GM21423 (cell line): Measurements from ENCODE around the gene CTBP1.

Source experiments
- ATAC-seq: cut with Tn5 transposase; IDR thresholded peaks from one replicate; pipeline ENCODE4 v1.9.1; 2021; ENCODE audit warnings: mild to moderate bottlenecking, moderate library complexity; ENCODE audit not compliant: unreplicated experiment

Gene CTBP1

GRCh38 chr4:1225272-1226143, 23.4 kb downstream of the CTBP1 start:
- ATAC-seq: no peak

GRCh38 chr4:1223841-1224809, 24.8 kb downstream of the CTBP1 start:
- no peak for ATAC-seq

DNA sequence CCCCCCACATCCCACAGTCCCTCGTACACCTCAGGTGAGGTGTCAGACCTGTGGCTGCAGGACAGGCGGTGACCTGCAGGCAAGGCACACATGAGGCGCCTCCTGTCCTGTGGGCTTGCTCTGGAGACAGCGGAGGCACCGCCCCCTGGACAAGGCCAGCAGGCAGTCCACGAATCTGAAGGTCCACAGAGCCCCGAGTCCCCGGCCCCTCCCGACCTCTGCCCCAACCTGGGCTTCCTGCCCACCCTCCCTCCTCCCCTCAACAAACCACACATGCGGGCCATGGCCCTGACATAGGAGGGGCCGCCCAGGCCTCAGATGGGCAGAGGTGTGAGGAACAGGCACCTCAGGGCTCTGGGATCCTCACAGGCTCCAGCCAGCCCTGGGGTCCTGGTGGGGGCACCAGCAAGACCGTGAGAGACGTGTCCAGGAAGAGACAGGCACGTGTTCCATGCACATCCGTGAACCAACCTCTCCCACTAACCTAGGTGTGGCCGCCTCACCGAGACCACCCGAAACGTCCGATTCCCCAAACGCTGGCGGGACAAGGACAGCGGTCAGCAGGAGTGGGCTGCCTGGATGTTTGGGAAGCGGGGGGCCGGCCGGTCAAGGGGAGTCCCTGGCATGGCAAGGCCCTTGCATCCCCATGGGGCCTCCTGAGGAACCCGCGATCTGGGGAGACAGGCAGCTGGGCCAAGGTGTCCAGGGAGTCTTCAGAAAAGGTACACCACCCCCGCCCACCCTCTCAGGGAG, 25.8 kb downstream of the CTBP1 start:
- ATAC-seq: no peak

DNA sequence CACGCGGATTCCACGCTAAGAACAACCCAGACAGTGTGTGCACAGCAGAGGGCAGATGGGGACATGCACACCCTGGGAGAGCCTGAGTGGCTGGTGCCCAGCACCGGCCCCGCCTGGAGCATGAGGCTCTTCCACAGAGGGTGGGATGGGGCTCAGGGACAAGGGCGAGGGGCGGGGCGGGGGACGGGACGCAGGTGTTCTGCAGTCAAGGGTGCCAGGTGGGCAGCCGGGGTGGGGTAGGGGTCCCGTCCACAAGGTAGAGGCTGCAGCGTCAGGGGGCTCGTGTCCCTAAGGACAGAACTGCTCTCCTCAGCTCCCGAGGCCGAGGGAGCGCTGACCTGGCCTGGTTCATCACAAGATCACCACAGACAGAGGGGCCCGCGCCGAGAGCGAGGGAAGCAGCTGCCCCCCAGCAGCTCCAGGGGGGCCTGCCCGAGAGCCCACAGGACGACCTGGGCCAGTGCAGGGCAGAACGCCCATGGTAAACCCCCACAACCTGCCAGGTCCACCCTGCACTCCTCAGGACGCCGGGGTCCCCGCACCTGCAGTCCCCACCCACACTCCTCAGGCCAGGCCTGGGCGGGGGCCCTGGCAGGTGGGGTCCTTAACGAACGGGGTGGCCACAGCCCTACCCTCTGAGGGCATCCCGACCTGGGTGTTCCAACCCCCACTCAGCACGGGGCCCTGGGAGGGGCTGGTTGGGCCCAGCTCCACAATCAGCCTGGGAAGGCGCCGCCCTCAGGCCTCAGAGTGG, 26.7 kb downstream of the CTBP1 start:
- ATAC-seq: no peak

DNA sequence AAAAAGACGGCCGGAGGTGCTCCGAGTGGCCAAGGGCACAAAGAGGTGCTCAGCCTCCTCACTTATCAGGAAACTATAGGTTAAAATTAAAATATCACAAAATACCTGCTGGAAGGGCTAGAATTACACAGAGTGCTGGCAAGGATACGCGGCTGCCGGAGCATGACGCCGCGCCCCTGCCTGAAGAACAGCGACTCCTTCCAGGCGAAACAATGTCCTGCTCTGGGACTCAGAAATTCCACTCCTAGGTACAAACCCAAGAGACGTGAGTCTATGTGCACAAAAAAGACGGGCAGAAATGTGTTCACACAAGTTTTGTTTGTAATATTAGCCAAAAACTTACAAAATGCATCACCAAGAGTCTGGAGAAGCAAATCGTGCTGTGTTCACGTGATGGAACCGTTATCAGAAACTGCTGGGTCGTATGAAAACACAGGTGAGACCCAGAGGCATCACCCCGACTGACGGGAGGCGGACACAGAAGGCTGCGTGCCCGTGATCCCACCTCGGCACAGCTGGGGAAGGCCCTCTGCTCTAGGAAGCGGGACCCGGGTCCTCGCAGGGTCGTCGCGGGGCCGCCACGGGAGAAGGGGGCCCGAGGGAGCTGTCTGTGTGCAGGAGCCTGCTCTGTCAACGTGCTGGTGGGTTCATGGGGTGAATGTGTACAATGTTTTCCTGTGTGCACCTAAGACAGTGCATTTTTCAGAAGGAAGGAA, 27.6 kb downstream of the CTBP1 start:
- no peak for ATAC-seq

DNA sequence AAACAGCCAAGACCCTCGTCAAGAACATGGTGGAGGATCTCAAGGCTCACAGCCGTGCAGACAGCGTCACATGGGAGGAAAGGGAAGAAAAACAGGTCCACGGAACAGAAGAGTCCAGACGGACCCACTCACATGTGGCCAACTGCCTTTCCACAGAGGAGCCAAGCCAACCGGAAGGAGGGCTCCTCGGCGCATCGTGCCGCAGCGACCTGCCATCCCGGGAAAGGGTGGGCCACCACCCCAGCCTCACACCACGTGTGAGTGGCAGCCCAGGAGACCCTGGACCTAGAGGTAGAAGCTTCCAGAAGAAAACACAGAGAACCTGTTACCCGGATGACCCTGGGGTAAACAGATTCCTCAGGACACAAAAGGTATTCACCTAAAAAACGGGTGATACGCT, 28.4 kb downstream of the CTBP1 start:
- ATAC-seq: no peak

- ATAC-seq: no peak
These were observed 29.4 kb downstream of the CTBP1 start for GRCh38 chr4:1219566-1219950.

DNA sequence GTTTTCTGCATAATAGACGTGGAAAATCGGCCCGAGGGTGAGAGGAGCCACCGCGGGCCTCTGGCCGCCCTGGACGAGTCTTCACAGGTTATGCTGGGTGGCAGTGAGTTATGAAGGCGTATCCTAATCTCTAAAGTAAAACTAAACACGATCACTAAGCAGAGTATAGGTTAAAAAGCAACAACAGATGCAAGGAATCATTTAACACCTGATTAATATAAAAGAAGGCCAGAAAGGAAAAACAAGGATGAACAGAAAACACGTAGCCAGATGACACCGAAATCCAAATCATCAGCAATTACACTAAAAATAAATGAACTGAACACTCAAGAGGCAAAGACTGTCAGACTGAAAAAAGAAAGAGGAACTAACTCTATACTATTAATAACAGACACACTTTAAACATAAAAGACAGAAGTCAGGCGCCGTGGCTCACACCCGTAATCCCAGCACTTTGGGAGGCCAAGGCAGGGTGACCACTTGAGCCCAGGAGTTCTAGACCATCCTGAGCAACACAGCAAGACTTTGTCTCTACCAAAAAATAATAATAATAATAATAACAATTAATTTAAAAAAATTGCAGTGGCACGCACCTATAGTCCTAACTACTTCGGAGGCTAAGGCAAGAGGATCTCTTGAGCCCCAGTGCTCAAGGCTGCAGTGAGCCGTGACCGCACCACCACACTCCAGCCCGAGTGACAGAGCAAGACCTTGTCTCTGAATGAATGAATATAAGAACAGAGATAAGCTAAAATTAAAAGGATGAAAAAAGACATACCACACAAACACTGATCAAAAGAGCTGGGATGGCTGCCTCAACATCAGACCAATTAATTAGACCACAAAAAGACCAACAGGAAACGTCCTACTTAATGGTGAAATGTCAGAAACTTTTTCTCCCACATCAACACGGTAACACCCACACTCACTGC, 30.0 kb downstream of the CTBP1 start:
- ATAC-seq: peak; percentile 67

GRCh38 chr4:1217366-1217765, 31.6 kb downstream of the CTBP1 start:
- ATAC-seq: no peak

GRCh38 chr4:1216869-1217294, 32.0 kb downstream of the CTBP1 start:
- no peak for ATAC-seq

GRCh38 chr4:1216076-1216614, 32.8 kb downstream of the CTBP1 start:
- no peak for ATAC-seq

DNA sequence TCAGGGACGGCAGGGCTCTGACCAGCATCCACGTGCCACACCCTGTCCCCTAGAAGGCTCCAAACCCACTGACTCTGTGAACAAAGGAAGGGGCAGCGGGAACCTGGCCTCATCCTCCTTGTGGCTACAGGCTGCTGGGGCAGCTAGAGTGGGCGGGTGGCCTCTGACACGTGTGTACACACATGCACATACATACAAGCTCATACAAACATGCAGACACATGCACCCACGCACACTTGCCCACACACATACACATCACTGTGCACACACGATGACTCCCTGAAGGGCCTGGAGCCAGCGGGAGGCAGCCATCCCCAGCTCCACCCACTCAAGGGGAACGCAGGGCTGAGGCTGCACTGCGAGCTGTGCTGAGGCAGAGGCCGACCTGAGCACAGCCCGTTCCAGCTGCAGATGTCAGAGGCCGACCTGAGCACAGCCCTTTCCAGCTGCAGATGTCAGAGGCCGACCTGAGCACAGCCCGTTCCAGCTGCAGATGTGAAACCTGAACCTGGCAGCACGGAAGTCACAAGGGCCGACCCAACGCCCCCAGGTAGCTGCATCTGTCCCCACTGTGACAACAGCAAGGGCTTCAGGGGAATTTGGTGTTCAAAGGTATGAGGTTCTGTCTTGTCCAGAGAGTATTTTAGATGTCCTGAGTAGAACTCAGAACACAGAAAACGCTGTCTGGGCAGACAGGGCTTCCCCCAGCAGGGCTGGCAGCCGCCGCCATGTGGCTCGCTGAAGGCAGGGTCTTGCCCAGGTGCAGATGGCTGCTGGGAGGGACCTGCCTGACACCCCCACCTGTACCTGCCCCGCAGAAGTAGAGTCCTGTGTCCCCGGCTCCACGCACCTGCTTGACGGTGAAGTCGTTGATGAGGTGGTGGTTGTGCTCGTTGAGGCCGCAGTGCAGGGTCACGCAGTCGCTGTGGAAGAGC, 33.5 kb downstream of the CTBP1 start:
- ATAC-seq: no peak

- no peak for ATAC-seq
These were observed 34.5 kb downstream of the CTBP1 start for GRCh38 chr4:1214101-1215095.

GRCh38 chr4:1213336-1213995, 35.5 kb downstream of the CTBP1 start:
- ATAC-seq: no peak

DNA sequence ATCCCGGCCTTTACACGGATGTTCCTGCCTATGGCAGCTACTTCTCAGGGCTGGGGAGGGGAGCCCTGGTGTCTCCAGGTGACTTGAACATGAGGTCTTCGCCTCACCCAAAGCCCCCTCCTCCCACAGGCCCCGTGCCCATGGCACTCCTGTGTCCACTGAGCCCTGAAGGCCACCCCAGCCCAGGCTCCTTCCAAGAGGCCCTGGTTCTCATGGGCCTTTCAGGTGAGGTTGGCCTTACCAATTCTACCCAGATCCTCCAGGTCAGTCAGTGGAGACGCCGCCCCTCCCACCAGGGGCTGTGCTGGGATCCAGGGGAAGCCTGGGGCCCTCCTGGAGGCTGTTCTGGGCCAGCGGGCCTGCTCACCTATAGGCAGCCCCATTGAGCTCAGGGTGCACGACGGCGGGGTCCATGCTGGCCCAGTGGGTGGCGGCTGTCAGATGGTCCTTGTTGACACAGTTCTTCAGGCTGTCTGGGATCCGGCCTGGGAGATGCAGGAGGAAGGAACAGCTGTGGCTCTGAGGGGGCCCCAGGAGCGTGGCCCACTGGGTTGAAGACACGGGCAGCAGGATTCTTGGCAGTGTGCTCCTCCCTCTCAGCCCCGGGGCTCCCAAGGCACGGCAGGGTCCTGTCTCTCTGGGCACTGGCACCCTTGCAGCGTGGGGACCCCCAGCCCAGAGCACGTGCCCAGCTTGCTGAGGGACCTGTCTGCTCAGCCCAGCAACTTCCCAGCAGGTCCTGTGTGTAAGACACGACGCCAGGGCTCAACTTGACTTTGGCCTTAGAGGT, 36.2 kb downstream of the CTBP1 start:
- no peak for ATAC-seq
